ENCODE data around the gene C1orf174. TPM values are rescaled to one million over a fixed set of nuclear protein-coding genes. Genes with fewer than 3 reads are reported as not detected.

C1orf174 gene
- total and polyA plus RNA-seq, 2 of the 13 experiments (the other 11 are each of a cell fraction or from before 2014, with no cell fraction given) = 21.6 to 31.4 TPM

DNA sequence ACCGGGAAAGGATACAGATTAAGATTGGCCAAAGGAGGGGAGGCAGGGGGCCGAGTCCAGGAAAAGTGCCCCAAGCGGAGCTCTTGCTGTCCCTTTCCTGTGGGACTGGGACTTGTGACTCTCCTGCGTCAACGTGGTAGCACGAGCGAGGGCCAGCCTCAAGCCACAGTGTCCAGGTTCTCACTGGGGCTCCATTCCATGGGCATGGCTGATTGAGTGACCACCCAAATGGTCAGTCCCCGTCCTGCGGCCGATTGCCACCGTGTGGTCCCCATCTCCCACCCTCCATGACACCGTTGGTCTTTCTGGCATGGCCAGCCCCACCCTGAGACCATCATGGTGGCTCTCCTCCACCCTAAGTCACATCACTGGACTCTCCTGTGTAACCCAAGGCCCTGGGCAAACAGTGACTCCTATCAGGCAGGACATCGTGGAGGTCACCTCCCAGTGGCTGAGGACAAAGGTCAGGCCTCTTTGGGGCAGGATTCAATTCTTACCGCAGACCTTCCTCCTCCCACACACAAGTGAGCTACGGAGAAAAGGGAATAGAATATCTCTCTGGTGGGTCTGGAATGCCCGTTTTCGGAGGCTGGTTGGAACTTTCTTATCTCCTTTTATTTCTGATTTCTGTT is 8.9 kb upstream of the C1orf174 start:
- H4K20me1 ChIP-seq (ENCODE audit: insufficient read depth, low read length) = peaks cover 3% of the 10 kb centered on the region; the same call in 1 of the 2 replicates
- TF ChIP-seq AGO2 (optimal IDR thresholded peaks at IDR 0.05; ENCODE audit: low read depth, low read length) (peak; percentile 22), HNF4G (IDR thresholded peaks at IDR 0.05; ENCODE audit: borderline replicate concordance, low read depth, low read length) (0 out of 2 replicates have a peak, but pooled peaks have one; percentile 15), HNF4G (CRISPR knock-in tag; IDR thresholded peaks at IDR 0.05; ENCODE audit: borderline replicate concordance, low read depth) (no peak), ESRRA (CRISPR knock-in tag; IDR thresholded peaks at IDR 0.05; ENCODE audit: low read depth) (peak; percentile 76; the same call in 1 of the 2 replicates), HNF4A (CRISPR knock-in tag; IDR thresholded peaks at IDR 0.05) (peak; percentile 30; the same call in 1 of the 2 replicates), AHDC1 (CRISPR knock-in tag; IDR thresholded peaks at IDR 0.05; ENCODE audit: borderline replicate concordance) (no peak), HDAC6 (IDR thresholded peaks at IDR 0.05; ENCODE audit: low read depth, low read length) (no peak)
- no peaks in the 10 kb centered on the region for H3K79me2 ChIP-seq (ENCODE audit: insufficient read depth, low read length)
- H3K4me3 ChIP-seq (replicated peaks in 1 of 3; ENCODE audit: insufficient read depth in 1 of 3, low read depth in 2 of 3, low read length in 3 of 3) = no peak overlapping the region
- H3K9ac ChIP-seq (ENCODE audit: insufficient read depth, low read depth, low read length) = no peak overlapping the region
- no peaks in the 10 kb centered on the region for H3K27me3 ChIP-seq (ENCODE audit: control insufficient read depth in 1 of 2, insufficient read depth in 2 of 2, low read length in 2 of 2)
- ATAC-seq (no peak), FAIRE-seq (no peak), DNase-seq (ENCODE audit: low spot score) (no peak)
- POLR2A ChIA-PET = no interaction called here
- H3K27ac ChIP-seq (ENCODE audit: extremely low read length, insufficient read depth, low read length) = no peak overlapping the region
- H2AFZ ChIP-seq (ENCODE audit: low read length) = no peak overlapping the region
- intact Hi-C loops (cut with micrococcal nuclease; ENCODE audit: unreplicated experiment) (loop anchor here (10.0 kb wide), 1 partner anchor 134 kb away; the partner anchor contains the start of gene SMIM1), in situ Hi-C loops (cut with HindIII; ENCODE audit: extremely low pct_ligation_motif_present, low pct_unique_long_range_greater_than_20kb) (loop anchor here (25.0 kb wide), 1 partner anchor 153 kb away; no protein-coding TSS in a partner anchor)
- BruUV-seq (replicated peaks) = no TSS peak
- no peak overlapping the region for H3K4me2 ChIP-seq (ENCODE audit: low read depth, low read length)
- CTCF ChIA-PET (ENCODE audit: low intra/inter-chr PET ratio, low total read pairs) = no interaction called here
- peaks cover 38% of the 10 kb centered on the region for H3K4me1 ChIP-seq (ENCODE audit: insufficient read depth, low read length)
- WGBS (ENCODE audit: low lambda C conversion rate) = 77% methylated on average over 14 of the region's 17 CpGs
- no peaks in the 10 kb centered on the region for H3K9me3 ChIP-seq (ENCODE audit: low read length)
- no peaks in the 10 kb centered on the region for H3K36me3 ChIP-seq (replicated peaks in 1 of 2; ENCODE audit: control insufficient read depth in 1 of 2, insufficient read depth in 2 of 2, low read length in 2 of 2)
